ENCODE results near the gene HMGCS2. TPM values are rescaled to one million over a fixed set of nuclear protein-coding genes. Genes with fewer than 3 reads are reported as not detected.

The HMGCS2 gene
- total and polyA plus RNA-seq, 2 donors (not counting 1 experiment from before 2014, with no cell fraction given) = not detected

DNA sequence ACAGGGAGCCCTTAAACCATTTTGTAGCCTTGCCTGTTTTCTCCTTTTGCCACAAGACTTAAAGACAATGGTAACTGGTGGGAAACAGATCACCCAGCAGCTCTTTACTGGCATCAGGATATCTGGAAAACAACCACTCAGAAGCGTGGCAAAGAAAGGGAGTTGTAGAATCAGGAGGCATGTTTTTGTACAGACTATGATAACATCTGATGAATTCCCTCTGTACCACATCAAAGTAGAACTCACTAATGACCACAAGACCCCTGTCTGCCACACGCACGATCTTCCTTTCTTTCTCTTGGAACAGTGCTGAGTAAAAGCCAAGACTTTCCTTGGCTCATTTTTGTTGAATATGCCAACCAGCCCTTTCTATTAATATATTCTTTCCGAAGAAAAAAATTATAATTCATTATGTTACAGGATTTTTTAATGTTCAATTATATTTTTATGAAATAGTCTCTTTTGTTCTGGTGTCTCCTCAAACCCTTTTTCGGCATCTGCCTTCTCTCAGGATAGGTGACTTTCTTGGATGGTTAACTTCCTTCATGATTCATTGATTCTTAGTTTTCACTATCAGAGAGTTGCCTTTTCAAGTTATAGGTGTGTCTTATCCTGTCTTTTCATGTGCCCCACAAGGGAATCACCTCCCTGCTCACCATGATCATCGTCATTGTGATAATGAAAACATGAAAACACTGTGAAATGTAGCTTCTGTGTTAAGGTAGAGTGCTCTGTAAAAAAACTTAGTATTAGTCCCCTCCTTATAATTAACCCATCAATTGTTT, 64.8 kb downstream of the HMGCS2 start:
- Mint-ChIP-seq H3K27ac (no peak overlapping the region), H3K4me3 (no peak overlapping the region), H3K9me3 (ENCODE audit: insufficient read depth) (peaks cover 11% of the 10 kb centered on the region), H3K4me1 (no peaks in the 10 kb centered on the region), H3K27me3 (peaks cover 31% of the 10 kb centered on the region)
- Histone ChIP-seq H3K4me1 (ENCODE audit: control insufficient read depth in 2 of 2, insufficient read depth in 2 of 2, low read length in 2 of 2) (no peaks in the 10 kb centered on the region), H3K4me3 (ENCODE audit: control extremely low read depth in 1 of 5, extremely low read depth in 1 of 5, insufficient read depth in 1 of 5, low read depth in 2 of 5, low read length in 4 of 5) (no peak overlapping the region), H3K36me3 (replicated peaks in 1 of 2; ENCODE audit: control extremely low read depth in 1 of 2, control insufficient read depth in 1 of 2, extremely low read depth in 1 of 2, insufficient read depth in 2 of 2, low read length in 1 of 2) (no peaks in the 10 kb centered on the region), H3K9ac (ENCODE audit: low read length) (no peak overlapping the region), H3K9me3 (ENCODE audit: control extremely low read depth in 1 of 3, control insufficient read depth in 2 of 3, insufficient read depth in 1 of 3, low read length in 2 of 3) (peaks cover 0 to 8% (median 5%) of the 10 kb centered on the region in 3 donors), H3K27me3 (replicated peaks in 1 of 4; ENCODE audit: control extremely low read depth in 1 of 4, control insufficient read depth in 3 of 4, insufficient read depth in 4 of 4, low read length in 3 of 4) (peaks cover 0 to 7% (median 2%) of the 10 kb centered on the region in 4 experiments), H4K20me1 (ENCODE audit: control insufficient read depth, insufficient read depth, low read length, poor library complexity, severe bottlenecking) (no peaks in the 10 kb centered on the region), H2AFZ (ENCODE audit: insufficient read depth, low read depth, low read length, poor library complexity, severe bottlenecking) (no peak overlapping the region), H3K4me2 (replicated peaks; ENCODE audit: low read depth, low read length, poor library complexity, severe bottlenecking) (no peak overlapping the region), H3K79me2 (ENCODE audit: control insufficient read depth, insufficient read depth, low read length) (no peaks in the 10 kb centered on the region), H3K27ac (ENCODE audit: low read length in 2 of 2) (no peak overlapping the region)
- ChIA-PET POLR2A (no interaction called here), CTCF (no interaction called here)
- no peak for DNase-seq
- WGBS (ENCODE audit: insufficient coverage) = 92% methylated on average over 2 of the region's 6 CpGs
- ATAC-seq (ENCODE audit: low read depth) = no peak
- intact Hi-C loops (cut with micrococcal nuclease) = no loop called here
- TF ChIP-seq, protein P1, sequence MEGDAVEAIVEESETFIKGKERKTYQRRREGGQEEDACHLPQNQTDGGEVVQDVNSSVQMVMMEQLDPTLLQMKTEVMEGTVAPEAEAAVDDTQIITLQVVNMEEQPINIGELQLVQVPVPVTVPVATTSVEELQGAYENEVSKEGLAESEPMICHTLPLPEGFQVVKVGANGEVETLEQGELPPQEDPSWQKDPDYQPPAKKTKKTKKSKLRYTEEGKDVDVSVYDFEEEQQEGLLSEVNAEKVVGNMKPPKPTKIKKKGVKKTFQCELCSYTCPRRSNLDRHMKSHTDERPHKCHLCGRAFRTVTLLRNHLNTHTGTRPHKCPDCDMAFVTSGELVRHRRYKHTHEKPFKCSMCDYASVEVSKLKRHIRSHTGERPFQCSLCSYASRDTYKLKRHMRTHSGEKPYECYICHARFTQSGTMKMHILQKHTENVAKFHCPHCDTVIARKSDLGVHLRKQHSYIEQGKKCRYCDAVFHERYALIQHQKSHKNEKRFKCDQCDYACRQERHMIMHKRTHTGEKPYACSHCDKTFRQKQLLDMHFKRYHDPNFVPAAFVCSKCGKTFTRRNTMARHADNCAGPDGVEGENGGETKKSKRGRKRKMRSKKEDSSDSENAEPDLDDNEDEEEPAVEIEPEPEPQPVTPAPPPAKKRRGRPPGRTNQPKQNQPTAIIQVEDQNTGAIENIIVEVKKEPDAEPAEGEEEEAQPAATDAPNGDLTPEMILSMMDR (IDR thresholded peaks at IDR 0.05) = no peak
- no peak for TF ChIP-seq EZH2 (IDR thresholded peaks at IDR 0.05; ENCODE audit: borderline replicate concordance, insufficient read depth, low read depth, low read length, poor library complexity, severe bottlenecking)

DNA sequence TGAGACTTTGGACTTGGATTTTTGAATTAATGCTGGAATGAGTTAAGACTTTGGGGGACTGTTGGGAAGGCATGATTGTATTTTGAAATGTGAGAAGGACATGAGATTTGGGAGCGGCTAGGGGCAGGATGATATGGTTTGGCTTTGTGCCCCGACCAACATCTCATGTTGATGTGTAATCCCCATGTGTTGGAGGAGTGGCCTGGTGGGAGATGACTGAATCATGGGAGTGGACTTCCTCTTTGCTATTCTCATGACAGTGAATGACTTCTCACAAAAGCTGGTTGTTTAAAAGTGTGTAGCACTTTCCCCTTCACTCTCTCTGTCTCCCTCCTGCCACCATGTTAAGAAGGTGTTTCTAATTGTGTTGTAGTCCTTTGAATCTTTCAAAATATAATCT, 66.3 kb downstream of the HMGCS2 start:
- no peak for ATAC-seq (ENCODE audit: low read depth)
- POLR2A ChIA-PET = no interaction called here

More for the DNA sequence above, 66.3 kb downstream of the HMGCS2 start:
- no peak overlapping the region for H2AFZ ChIP-seq (ENCODE audit: insufficient read depth, low read depth, low read length, poor library complexity, severe bottlenecking)
- no peak overlapping the region for H3K27ac ChIP-seq (ENCODE audit: low read length in 2 of 2)
- H3K4me2 ChIP-seq (replicated peaks; ENCODE audit: low read depth, low read length, poor library complexity, severe bottlenecking) = no peak overlapping the region
- TF ChIP-seq EZH2 (IDR thresholded peaks at IDR 0.05; ENCODE audit: borderline replicate concordance, insufficient read depth, low read depth, low read length, poor library complexity, severe bottlenecking) = no peak
- TF ChIP-seq, protein P1 (IDR thresholded peaks at IDR 0.05) = no peak
- Mint-ChIP-seq H3K9me3 (ENCODE audit: insufficient read depth) (peaks cover 11% of the 10 kb centered on the region), H3K4me3 (no peak overlapping the region), H3K27ac (no peak overlapping the region), H3K4me1 (no peaks in the 10 kb centered on the region), H3K27me3 (peaks cover 38% of the 10 kb centered on the region)
- no peak overlapping the region for H3K4me3 ChIP-seq (ENCODE audit: control extremely low read depth in 1 of 5, extremely low read depth in 1 of 5, insufficient read depth in 1 of 5, low read depth in 2 of 5, low read length in 4 of 5)
- WGBS (ENCODE audit: insufficient coverage) = 100% methylated on average over 1 of the region's 2 CpGs
- H3K79me2 ChIP-seq (ENCODE audit: control insufficient read depth, insufficient read depth, low read length) = no peaks in the 10 kb centered on the region
- no peak for DNase-seq
- H3K27me3 ChIP-seq (replicated peaks in 1 of 4; ENCODE audit: control extremely low read depth in 1 of 4, control insufficient read depth in 3 of 4, insufficient read depth in 4 of 4, low read length in 3 of 4) = peaks cover 0 to 4% (median 2%) of the 10 kb centered on the region in 4 experiments
- intact Hi-C loops (cut with micrococcal nuclease) = no loop called here
- H4K20me1 ChIP-seq (ENCODE audit: control insufficient read depth, insufficient read depth, low read length, poor library complexity, severe bottlenecking) = no peaks in the 10 kb centered on the region
- CTCF ChIA-PET = no interaction called here
- H3K9ac ChIP-seq (ENCODE audit: low read length) = no peak overlapping the region
- H3K36me3 ChIP-seq (replicated peaks in 1 of 2; ENCODE audit: control extremely low read depth in 1 of 2, control insufficient read depth in 1 of 2, extremely low read depth in 1 of 2, insufficient read depth in 2 of 2, low read length in 1 of 2) = no peaks in the 10 kb centered on the region
- H3K4me1 ChIP-seq (ENCODE audit: control insufficient read depth in 2 of 2, insufficient read depth in 2 of 2, low read length in 2 of 2) = no peaks in the 10 kb centered on the region
- H3K9me3 ChIP-seq (ENCODE audit: control extremely low read depth in 1 of 3, control insufficient read depth in 2 of 3, insufficient read depth in 1 of 3, low read length in 2 of 3) = peaks cover 0 to 8% (median 5%) of the 10 kb centered on the region in 3 donors
